NCI-H1694 treated with DMSO at 0.1 percent for 48 hours (cell line): ENCODE results near the gene ROBO4.

Experiments used
- DNase-seq: peaks from one replicate; lab custom pipeline; 2025; lab: John Stamatoyannopoulos, UW

The ROBO4 gene

DNA sequence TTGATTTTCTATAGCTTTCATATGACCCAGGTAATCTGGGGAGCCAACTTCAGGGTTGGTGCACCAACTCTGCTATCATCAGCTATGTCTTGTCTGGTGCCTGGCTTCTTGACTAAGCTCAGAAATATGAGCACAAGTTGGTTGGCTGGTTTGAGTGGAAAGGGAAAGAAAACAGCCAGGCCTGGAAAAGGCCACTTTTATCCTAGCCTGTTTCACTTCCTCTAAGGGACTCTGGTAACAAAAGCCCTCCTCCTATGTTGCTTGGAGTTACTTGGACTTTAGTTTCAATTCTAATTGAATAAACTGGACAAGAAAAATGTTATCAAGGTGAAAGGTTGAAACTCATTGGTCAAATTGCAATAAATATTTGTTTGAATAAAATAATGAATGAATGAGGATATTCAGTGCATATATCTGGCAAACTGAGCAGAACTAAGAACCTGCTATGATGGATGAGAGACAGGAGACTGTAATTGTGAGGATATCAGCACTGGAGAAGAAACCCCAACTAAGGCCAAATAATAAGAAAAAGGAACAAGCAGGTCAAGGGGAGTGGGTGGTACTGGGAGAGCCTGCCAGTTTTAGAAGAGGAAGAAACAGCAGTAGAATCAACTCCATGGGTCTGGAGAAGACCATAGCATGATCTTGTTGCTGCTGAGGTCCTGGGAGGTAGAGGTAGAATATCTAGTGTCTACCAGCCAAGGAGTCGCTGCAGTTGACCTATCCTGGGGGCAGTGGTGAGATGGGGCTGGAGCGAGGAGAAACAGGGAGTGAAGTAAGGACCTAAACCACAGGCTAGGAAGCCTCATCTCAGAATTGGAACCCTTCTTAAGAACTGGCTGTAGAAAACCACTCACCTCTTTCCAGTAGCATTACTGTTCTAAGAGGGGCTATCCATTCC is 8.2 kb downstream of the ROBO4 start:
- no peak for DNase-seq

DNA sequence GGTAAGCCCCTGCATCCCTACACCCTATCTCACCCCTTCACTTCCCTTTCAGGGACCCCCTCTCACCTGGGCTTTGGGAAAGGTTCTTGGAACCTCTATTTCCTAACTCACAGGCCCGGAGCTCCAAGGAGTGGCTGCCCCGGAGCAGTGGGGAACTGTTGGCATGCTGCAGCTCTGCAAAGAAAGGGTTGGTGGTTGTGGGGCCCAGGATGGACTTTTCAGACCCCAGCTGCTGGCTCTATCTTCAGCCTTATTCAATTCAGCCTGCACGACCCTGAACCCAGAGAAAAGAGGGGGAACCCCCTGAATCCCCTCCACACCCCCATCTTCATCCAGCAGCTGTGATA is 10.0 kb downstream of the ROBO4 start:
- no peak for DNase-seq

DNA sequence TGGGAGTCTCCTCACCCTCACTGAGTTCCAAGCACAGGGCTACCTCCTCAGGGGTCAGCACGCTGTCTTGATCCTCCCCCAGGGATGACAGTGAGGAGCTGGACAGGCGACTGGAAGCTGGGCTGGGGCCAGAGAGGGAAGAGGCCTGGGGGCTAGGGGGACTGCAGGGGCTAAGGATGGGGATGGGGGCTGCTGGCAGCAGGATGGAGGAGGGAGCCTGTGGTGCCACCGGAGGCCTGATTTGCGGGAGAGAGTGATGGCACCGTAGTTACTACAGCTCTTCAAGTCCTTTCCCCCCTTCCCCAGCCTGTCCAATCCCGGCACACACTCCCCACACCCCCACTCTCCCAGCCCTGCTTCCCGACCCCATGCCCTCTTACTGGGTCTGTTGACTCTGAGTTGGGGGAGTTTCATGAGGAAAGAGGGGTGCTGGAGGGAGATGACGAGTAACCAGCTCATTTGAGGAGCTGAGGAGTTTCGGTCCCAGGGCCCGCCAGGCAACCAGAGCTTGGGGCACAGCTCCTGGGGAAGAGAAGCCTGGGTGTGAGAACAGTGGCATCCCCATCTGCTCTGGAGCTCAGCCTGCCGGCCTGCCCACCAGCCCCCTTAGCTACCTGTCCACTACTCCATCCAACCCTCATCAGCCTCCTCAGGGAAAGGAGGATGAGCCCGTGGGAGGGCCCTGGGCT is 10.5 kb downstream of the ROBO4 start:
- DNase-seq = no peak

DNA sequence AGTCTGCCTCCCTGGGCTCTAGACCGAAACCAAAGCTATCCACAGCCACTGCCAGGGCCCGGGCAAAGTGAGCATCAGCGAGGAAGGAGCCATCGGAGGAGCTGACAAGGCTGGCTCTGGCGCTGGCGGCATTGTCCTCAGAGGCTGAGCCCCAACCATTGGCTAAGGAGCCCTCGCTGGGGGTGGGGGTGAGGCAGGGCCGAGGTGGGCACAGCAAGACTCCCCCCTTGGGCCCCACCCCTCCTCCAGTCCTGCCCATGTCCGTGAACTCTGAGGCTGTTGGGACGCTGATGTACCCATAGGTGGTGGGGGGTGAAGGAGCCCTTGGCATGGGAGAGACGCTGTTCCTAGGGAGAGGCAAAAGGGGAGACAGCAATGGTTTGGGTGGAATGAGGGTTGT is 11.2 kb downstream of the ROBO4 start:
- DNase-seq = no peak

DNA sequence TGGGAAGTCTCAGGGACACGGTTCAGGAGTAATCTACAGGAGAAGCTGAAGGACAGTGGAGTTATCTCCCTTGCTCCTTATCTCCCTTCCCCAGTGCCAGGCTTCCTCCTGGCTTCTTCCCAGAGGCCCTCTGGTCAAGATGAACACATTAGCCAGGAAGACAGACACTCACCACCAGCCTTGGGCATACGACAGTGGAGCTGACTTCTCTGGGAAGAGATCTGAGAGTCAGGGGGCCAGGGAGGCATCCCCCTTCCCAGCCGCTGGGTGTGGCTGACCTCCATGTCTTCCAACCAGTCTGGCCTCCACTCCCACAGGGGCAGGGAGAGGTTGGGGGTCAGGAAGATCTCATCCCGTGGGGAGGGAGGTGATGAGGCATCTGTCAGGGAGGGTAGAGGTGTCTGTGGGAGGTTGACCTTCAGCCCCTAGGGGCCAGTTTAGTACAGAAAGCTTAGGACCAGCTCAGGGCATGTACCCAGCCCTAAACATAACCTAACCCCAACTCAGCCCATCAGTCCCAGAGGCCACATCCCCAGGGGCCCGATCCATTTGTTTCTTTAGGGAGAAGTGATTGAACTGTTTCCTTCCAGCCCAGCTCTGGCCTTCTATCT is 12.7 kb downstream of the ROBO4 start:
- no peak for DNase-seq

DNA sequence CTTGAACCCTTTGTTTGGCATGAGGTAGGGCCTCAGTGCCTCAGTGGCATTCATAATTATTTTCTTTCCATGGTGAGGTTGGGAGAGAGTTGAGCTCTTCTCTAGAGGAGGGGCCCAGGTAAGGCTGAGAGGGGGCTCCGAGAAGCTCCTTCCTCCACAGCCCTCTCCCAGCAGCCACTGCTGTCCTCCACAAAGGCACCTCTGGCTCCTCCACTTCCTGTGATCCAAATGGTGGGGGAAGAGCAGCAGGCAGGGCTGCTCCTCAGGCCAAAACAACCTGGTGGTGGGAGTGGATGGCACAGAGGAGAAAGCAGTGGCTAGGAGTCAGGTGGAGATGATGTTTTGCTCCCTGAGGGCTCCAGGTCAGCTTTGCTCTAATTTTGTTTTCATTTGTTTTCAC is 13.3 kb downstream of the ROBO4 start:
- no peak for DNase-seq

DNA sequence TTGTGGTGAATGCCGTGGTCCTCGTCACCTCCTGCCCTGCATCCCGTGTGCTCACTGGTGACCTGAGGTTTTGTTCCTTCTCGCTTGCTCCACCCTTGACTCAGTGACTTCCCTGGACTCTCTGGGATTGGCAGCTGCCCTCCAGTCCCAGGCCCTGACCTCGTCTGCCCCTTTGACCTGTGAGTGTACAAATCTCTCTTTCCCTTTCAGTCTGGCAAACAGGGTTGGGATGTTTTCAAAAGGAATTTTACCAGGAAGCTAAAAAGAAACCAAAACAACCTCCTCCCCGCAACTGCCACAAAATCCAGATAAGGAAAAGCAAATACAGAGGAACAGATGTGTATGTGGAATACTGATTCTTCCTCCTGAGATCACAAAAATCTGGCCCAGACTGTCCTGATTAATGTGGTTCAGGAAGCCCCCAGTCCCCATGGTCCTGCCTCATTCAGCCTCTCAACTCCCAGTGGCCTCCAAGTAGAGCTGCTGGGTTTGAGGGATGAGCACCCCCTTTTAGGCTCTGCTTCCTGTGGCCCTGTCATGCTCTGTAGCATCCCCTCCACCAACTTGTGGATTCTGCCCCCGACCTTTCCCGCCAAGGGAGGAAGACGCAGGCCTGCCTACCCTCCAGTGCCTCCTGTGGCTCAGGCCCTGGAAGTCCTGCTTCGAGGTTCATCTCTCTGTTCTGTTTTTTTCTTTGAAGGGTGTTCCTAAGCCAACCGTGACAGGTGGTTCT is 15.2 kb downstream of the ROBO4 start:
- DNase-seq = no peak

DNA sequence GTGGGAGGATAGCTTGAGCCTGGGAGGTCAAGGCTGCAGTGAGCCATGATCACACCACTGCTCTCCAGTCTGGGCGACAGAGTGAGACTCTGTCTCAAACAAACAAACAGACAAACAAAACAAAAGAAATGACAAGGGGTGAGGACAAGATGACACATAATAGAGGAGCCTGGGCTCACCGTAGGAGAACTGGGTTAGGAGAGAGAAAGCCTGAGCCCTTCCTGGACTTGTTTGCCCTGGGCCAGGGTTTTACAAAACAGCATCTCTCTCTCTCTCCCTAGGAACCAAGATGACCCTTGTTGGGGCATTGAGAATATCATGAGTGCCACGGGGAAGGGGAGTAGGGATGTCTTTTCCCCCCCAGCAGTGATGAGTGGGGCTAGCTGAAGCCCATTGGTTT is 16.7 kb downstream of the ROBO4 start:
- no peak for DNase-seq

DNA sequence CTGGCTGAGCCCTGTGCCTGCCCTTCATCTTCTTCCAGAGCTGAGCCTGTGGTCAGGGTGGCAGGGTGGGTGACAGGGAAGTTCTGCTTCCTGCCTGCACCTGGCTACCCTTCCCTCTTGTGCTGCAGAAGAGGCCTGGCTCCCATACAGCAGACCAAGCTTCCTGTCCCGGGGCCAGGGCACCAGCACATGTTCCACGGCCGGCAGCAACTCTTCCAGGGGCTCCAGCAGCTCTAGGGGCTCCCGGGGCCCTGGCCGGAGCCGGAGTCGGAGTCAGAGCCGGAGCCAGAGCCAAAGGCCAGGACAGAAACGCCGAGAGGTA is 17.4 kb downstream of the ROBO4 start:
- no peak for DNase-seq

DNA sequence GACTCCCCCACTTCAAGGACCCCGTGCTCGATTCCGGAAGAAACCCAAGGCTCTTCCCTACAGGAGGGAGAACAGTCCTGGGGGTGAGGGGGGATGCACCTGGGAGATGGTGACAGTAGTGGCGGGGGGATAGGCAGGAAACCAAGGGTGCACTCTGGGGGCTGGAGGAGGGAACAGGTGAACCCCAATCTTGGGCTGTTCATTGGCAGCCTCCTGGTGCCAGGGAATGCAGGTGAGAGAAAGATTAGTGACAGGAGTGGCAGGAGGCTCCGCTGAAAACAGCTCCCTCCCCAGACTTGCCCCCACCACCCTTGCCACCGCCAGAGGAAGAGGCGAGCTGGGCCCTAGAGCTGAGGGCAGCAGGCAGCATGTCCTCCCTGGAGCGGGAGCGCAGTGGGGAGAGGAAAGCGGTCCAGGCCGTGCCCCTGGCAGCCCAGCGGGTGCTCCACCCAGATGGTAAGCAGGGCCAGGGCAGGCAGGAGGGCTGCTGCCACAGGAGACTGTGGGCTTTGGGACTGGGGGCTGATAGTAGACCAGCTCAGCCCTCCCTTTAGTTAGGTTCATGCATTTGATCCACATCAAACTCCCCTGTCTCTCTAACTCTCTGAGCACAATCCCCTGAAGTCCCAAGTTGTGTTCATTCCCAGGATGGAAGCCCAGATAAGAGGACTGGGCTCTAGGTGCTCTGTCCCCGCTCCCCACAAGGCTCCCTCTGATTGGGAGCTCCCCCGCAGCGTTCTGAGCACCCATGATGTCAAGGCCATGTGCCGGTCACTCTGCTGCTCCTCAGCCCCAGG is 18.0 kb downstream of the ROBO4 start:
- DNase-seq = no peak

DNA sequence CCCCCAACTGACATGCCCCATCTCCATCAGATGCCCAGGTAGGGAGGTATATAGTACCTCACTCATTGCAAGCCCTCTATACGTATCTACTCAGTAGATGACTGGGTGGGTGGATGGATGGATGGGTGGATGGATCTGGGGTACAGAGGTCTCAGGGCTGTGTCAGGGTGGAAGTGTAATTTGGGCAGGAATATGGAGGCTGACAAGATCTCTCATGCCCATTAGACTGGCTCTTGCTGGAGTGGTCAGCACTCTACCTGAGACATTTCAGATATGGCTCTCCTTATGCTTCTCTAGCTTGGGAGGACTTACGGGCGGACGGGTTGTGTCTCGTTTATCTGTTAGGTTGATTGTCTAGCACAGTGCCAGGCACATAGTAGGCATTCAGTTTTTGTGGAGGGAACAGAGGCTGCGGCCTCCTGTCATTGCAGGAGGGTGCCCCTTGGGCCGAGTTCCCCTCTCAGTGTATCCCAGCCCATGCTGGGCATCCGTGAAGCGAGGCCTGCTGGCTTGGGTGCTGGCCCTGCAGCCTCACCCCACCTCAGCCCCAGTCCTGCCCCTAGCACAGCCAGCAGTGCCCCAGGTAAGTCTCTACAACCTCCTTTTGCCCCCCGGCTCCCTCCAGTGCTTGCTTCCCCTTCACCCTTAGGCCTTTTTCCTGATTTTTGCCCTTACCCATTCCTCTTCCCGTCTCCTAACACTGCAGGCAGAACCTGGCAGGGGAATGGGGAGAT is 18.7 kb downstream of the ROBO4 start:
- no peak for DNase-seq

DNA sequence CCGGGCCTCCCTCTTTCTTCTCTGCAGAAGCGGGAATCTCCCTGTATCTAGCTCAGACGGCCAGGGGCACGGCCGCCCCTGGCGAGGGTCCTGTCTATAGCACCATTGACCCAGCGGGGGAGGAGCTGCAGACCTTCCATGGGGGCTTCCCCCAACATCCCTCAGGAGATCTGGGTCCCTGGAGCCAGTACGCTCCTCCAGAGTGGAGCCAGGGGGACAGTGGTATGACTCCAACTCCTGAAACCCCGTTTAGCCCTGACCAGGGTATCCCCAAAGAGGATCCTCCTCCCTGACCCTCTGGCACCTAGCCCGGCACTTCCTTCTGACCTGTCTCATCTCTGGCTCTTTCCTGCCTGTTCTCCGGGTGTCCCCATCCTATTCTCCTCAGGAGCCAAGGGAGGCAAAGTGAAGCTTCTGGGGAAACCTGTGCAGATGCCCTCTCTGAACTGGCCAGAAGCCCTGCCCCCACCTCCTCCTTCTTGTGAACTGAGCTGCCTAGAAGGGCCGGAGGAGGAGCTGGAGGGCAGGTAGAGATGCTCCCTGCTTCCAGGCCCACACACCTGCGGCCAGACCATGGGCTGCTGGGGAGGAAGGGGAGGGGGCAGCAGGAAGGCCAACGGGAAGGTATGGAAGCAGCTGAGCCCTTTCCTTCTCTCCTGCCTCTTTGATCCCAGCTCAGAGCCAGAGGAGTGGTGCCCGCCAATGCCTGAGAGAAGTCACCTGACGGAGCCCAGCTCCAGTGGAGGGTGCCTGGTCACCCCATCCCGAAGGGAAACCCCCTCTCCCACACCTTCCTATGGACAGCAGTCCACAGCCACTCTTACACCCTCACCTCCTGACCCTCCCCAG is 19.5 kb downstream of the ROBO4 start:
- DNase-seq = no peak

DNA sequence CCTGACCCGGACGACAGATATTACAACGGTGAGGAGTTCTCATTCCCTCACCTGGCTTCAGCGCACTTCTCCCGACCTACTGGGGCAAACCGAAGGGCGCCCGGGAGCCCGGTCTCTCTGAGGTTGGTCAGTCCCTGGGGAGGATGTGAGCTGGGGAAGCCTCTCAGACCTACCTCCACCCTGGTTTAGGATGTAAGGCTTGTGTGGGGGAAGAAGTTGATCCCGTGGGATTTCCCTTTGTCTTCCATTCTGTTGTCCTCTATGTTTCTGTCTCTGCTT is 20.1 kb downstream of the ROBO4 start:
- no peak for DNase-seq

DNA sequence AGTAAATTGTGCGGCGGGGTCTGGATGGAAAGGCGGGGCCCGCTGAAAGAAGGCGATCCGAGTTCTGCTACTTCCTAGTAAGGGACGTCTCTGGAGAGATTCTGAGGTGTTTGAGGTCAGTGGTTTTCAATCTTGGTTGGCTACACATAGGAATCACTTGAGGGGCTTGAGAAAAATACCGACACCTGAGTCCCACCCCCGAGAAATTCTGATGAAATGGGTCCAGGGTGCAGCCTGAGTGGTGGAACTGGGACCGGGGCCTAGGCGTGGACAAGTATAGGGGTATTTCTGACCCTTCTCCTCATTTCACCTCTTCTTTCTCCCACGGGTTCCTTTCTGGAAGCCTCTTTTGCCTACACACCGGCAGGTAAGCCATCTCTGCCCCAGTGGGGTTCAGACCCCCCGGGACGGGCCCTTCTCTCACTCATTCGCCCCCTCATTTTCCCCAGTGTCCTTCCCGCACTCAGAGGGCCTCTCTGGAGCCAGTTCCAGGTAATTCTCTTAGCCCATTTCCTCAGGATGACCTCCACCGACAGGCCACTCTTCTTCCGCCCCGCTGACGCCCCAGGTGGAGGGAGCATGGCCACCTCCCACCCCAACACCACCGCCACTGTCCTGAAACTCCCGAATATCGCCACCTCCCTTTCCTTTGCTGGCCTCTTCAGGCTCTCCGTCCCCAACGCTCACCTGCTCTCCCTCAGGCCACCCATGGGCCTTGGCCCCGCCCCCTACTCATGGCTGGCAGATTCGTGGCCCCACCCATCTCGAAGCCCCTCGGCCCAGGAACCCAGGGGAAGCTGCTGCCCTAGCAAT is 20.6 kb downstream of the ROBO4 start:
- no peak for DNase-seq

DNA sequence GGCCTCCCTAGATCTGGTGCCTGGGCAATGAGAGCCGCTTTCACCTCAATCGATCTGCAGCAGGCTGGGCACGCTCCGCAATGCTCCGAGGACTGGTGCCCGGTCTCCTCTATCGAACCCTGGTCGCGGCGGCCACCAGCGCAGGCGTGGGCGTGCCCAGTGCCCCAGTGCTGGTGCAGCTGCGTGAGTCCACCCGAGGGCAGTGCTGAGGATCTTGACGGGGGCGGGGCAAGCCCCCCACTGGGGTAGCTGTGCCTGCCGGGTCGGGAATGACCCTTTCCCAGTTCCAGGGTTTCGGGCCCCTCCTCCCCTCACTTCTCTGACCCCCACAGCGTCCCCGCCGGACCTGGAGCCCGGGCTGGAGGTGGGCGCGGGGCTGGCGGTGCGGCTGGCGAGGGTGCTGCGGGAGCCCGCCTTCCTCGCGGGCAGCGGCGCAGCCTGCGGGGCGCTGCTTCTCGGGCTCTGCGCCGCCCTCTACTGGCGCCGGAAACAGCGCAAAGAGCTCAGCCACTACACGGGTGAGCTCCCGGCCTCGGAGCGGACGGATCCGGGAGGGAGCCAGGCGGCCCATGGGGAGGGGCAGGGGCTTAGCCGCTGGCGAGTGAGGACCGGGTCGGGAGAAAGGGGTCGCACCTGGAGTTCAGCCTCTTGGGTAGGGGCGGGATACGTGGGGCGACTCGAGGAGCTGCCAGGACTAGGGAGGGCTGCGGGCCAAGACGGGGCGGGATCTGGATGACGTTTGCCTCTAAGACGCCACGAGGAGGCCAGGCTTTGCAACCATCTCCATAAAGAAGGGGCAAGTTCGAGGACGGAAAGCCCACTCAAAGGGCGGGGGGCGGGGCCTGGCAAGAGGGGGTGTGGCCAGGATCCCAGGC is 21.5 kb downstream of the ROBO4 start:
- peak; percentile 30 for DNase-seq

DNA sequence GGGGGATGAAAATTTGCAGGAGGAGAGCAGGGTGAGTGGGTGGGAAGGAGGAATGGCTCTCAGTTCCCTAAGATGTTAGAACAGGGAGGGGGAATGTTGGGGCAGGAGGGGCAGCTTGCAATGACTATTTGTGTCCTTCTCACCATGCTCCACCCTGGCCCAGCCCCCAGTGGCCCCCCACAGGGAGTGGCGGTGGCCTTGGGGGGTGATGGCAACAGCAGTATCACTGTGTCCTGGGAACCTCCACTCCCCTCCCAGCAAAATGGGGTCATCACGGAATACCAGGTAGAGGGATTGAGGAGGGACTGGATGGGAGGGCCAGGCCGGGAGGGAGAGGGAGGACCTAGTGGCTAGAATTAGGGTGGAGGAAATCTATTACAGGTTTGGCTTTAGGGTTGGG is 22.3 kb downstream of the ROBO4 start:
- DNase-seq = no peak

DNA sequence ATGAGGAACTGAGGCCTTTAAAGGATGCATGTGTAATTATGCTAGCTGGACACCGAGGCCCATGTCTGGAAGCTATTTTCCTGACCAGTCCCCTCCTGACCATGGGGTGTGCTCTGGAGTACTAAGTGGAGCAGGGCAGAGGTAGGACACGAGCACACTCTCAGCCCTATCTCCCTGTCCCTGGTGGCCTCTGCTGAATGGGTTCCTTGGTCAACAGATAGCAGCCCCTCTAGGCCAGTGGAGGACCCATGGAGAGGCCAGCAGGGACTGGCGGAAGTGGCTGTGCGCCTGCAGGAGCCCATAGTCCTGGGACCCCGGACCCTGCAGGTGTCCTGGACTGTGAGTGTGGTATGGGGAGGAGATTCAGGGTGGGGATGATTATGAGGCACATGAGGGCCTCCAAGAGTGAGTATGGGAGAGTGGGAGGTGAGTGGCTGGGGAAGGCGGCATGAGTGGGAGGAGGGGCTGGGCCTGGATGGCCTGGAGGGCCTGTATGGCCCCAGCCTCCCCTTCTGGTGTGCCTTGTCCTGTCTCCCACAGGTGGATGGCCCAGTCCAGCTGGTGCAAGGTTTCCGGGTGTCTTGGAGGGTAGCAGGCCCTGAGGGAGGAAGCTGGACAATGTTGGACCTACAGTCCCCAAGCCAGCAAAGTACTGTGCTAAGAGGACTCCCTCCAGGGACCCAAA is 23.0 kb downstream of the ROBO4 start:
- DNase-seq = no peak

DNA sequence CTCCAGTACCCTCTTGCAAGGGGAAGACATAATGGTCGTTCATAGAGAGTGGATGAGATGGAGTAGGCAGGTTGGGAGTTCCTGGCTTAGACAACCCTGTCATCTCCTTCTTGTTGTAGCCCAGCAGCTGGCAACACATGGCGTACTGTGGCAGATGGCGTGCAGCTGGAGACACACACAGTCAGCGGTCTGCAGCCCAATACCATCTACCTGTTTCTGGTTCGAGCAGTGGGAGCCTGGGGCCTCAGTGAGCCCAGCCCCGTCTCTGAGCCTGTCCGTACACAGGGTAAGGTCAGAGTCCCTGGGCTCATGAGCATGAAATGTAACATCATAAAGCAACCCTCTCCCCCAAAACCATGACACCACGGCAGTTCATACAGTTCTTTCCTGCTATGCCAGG is 23.7 kb downstream of the ROBO4 start:
- DNase-seq = peak; percentile 2
